ENCODE measurements around the gene PEMT.

Gene PEMT

GRCh38 chr17:17474341-17474740 is 117.2 kb downstream of the PEMT start:
- DNase-seq, result no peak
- Histone ChIP-seq H3K36me3 (replicated peaks) (no peaks in the 10 kb centered on the region), H3K4me3 (ENCODE audit: low read depth, low read length) (no peak overlapping the region), H3K27me3 (replicated peaks) (peaks cover 5% of the 10 kb centered on the region), H3K27ac (no peak overlapping the region)
- no peak for TF ChIP-seq CTCF (IDR thresholded peaks at IDR 0.05; ENCODE audit: low read depth, low read length, missing control alignments)
- in situ Hi-C loops (cut with HindIII; ENCODE audit: low pct_ligation_motif_present, low sequenced_read_pairs), result no loop called here

GRCh38 chr17:17472333-17472920 is 119.1 kb downstream of the PEMT start:
- TF ChIP-seq CTCF (IDR thresholded peaks at IDR 0.05; ENCODE audit: low read depth, low read length, missing control alignments), result no peak
- DNase-seq, result no peak

GRCh38 chr17:17469996-17470395 is 121.5 kb downstream of the PEMT start:
- H3K36me3 ChIP-seq (replicated peaks), result no peaks in the 10 kb centered on the region
- peaks cover 6% of the 10 kb centered on the region for H3K27me3 ChIP-seq (replicated peaks)
- no peak for TF ChIP-seq CTCF (IDR thresholded peaks at IDR 0.05; ENCODE audit: low read depth, low read length, missing control alignments)
- H3K4me3 ChIP-seq (ENCODE audit: low read depth, low read length), result no peak overlapping the region
- no peak for DNase-seq
- no peak overlapping the region for H3K27ac ChIP-seq
- in situ Hi-C loops (cut with HindIII; ENCODE audit: low pct_ligation_motif_present, low sequenced_read_pairs), result no loop called here

More at GRCh38 chr17:17472333-17472920, 119.1 kb downstream of the PEMT start:
- Histone ChIP-seq H3K27ac (no peak overlapping the region), H3K36me3 (replicated peaks) (no peaks in the 10 kb centered on the region), H3K27me3 (replicated peaks) (peaks cover 5% of the 10 kb centered on the region), H3K4me3 (ENCODE audit: low read depth, low read length) (no peak overlapping the region)
- in situ Hi-C loops (cut with HindIII; ENCODE audit: low pct_ligation_motif_present, low sequenced_read_pairs), result no loop called here

GRCh38 chr17:17469358-17469757 is 122.2 kb downstream of the PEMT start:
- no peak for TF ChIP-seq CTCF (IDR thresholded peaks at IDR 0.05; ENCODE audit: low read depth, low read length, missing control alignments)
- in situ Hi-C loops (cut with HindIII; ENCODE audit: low pct_ligation_motif_present, low sequenced_read_pairs), result no loop called here
- Histone ChIP-seq H3K4me3 (ENCODE audit: low read depth, low read length) (no peak overlapping the region), H3K27me3 (replicated peaks) (peaks cover 7% of the 10 kb centered on the region), H3K27ac (no peak overlapping the region), H3K36me3 (replicated peaks) (no peaks in the 10 kb centered on the region)
- DNase-seq, result no peak

GRCh38 chr17:17468217-17469010 is 123.1 kb downstream of the PEMT start:
- Histone ChIP-seq H3K36me3 (replicated peaks) (no peaks in the 10 kb centered on the region), H3K4me3 (ENCODE audit: low read depth, low read length) (no peak overlapping the region), H3K27ac (no peak overlapping the region), H3K27me3 (replicated peaks) (peaks cover 7% of the 10 kb centered on the region)
- TF ChIP-seq CTCF (IDR thresholded peaks at IDR 0.05; ENCODE audit: low read depth, low read length, missing control alignments), result no peak
- DNase-seq, result no peak
- in situ Hi-C loops (cut with HindIII; ENCODE audit: low pct_ligation_motif_present, low sequenced_read_pairs), result no loop called here
